GM21515 (cell line): ENCODE results near the gene INAFM1.
"Not testable (repeated sequence)": the region's sequence is repeated elsewhere in the genome, so short reads cannot be mapped to it uniquely, and the experiment has no call there.

Source experiments
- ATAC-seq: cut with Tn5 transposase; IDR thresholded peaks from one replicate; pipeline ENCODE4 v1.9.1; 2021; ENCODE audit not compliant: unreplicated experiment

Gene INAFM1

DNA sequence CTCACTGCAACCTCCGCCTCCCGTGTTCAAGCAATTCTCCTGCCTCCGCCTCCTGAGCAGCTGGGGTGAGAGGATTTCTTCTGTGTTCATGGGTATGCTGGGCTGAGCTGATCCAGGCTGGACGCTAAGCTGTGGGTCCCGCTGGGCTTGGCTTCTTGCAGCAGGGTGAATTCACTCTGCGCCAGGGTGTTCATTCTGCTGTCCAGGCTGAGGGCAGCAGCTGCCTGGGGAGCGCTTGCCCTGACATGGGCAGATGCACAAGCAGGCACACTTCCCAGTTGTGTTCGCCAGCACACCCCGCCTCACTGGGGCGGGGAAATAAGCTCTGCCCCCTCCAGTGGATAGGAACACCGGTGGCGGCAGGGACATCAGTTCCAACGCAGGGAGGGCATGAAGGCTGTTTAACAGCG is 7.3 kb upstream of the INAFM1 start:
- ATAC-seq, result no peak

GRCh38 chr19:47268028-47268427 is 6.7 kb upstream of the INAFM1 start:
- no peak for ATAC-seq

- ATAC-seq, result no peak
Observed at GRCh38 chr19:47269596-47269995, 5.1 kb upstream of the INAFM1 start.

- ATAC-seq, result no peak
Observed at GRCh38 chr19:47270408-47270807, 4.3 kb upstream of the INAFM1 start.

- no peak for ATAC-seq
Observed at GRCh38 chr19:47271949-47272348, 2.7 kb upstream of the INAFM1 start.

- ATAC-seq, result no peak
Observed at GRCh38 chr19:47272448-47273312, 2.0 kb upstream of the INAFM1 start.

DNA sequence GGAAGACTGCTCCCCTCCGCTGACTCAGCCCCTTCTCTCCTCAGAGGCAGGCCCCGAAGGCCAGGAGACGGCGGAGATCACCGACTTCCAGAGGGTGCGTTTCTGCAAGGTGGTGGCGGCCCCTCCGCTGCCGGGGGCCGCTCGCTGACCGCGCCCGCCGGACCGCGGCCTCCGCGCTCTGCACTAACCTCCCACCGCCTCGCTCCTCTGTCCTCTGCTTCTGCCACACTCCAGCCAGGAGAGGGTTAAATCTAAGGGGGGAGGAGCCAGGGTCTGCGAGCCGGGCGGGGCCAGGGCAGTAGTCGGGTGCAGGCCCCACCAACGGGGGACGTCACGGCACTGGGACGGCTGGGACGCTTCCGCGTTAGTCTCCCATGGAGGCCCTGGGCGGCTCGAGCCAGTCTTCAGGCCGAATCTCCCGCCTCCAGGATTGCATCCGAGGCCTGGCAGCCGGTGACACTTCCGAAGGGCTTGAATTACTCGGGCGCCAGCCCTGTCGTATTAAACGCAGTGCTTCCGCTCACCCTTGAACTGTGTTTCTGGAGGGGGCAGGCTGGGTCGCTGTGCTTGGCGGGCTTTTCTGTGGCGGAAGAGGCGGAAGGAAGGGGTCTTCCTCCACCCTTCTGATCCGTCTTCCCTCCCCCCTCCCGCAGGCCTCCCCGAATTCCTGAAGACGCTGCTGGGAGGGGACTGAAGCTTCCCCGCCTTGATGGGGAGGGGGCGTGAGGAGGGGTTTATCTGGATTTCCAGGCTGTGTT is 1.2 kb upstream of the INAFM1 start:
- peak; percentile 54 for ATAC-seq

DNA sequence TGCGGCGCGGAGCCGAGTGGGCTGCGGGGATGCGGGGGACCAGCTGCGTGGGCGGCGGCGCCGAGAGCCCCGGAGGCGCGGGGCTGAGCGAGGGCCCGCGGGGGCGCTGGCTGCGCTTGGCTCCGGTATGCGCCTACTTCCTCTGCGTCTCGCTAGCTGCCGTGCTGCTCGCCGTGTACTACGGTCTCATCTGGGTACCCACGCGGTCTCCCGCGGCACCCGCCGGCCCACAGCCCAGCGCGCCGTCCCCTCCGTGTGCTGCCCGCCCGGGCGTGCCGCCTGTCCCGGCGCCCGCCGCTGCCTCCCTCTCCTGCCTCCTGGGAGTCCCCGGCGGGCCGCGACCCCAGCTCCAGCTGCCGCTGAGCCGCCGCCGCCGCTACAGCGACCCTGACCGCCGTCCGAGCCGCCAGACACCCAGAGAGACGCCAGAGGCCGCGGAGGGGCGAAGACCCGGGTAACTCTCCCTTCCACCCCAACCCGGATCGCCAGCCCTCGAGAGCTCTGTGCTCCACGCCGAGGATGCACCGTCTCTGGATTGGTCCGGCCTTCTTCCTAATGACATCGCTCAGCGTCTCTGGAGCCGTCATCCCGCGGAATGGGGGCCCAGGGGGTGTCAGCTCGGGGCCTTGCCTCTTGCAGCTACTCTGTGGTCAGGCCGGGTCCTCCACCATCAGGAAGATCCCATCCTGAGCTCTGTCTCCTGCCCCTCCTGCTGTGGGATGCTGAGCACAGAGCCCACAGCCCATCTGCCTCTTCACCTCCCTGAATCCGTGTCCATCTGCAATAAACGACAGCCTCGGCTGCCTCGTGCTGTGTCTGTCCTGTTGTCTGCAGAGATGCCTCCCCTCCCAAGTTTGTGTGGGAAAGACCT is 441 bp downstream of the INAFM1 start:
- peak; percentile 26 for ATAC-seq

GRCh38 chr19:47275791-47276461 is 1.2 kb downstream of the INAFM1 start:
- no peak for ATAC-seq

GRCh38 chr19:47276513-47276912 is 1.8 kb downstream of the INAFM1 start:
- ATAC-seq, result not testable (repeated sequence)

GRCh38 chr19:47280183-47280797 is 5.6 kb downstream of the INAFM1 start:
- no peak for ATAC-seq

DNA sequence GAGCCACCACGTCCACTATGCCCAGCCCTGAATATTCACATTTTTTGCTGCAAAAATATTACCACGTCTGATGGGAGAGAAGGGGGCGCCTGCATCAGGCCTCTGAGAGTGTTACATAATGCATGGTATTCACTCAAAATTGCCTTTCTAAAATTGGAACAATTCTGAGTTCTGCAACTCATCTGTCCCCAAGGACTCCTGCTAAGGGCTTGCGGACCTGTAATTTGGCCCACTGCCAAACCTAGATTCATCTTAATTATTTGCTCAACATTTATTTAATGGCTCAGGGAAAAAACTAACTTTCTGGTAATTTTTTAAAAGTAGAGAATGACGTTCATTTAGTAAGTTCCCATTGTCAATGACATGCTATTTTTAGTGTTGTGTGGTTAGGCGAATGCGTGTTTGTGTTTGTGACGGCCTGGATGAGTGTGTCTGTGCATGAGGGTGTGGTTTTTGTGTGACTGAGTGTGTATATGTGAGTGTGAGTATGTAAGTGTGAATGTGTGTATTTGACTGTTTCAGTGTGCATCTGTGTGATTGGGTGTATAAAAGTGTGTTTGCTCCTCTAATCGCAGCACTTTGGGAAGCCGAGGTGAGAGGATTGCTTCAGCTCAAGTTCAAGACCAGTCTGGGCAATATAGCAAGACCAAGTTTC is 8.8 kb downstream of the INAFM1 start:
- no peak for ATAC-seq

DNA sequence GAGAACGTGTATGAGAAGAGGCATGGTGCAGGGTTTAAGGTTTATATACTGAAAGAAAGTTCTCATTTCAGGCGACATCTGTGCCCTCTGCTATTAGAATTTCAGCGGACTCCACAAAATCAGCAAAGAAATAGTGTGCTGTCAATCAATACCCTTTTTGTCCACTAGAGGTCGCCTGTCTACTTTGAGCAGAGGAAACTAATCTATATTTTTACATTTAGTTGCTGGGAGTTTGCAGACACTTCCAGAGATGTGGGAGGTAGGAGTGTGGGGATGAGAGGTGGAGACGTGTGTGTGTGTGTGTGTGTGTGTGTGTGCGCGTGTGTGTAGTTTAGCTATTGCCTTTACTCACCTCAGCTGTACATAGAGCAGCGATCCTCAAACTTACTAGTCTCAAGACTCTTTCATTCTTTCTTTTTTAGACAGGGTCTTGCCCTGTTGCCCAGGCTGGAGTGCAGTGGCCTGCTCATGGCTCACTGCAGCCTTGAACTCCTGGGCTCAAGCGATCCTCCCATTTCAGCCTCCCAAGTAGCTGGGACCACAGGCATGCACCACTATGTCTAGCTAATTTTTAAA is 9.7 kb downstream of the INAFM1 start:
- ATAC-seq, result no peak

DNA sequence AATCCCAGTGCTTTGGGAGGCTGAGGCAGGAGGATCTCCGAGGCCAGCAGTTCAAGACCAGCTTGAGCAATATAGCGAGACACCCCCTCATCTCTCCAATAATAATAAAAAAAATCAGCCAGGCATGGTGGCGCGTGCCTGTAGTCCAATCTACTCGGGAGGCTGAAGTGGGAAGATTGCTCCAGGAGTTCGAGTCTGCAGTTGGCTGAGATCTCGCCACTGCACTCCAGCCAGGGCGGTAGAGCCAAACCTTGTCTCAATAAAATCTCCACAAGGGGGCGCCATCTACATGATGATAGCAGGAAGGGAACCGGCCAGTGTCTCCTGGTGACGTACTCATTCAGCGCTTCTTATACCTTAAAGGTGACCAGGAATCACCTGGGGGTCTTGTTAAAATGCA is 21.4 kb downstream of the INAFM1 start:
- no peak for ATAC-seq

DNA sequence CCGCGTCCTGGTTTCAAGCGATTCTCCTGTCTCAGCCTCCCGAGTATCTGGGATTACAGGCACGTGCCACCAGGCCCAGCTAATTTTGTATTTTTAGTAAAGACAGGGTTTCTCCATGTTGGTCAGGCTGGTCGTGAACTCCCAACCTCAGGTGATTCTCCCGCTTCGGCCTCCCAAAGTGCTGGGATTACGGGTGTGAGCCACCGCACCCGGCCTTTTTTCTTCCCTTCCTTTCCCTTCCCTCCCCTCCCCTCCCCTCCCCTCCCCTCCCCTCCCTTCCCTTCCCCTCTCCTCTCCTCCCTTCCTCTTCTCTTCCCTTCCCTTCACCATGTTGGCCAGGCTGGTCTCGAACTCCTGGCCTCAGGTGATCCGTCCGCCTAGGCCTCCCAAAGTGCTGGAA is 26.2 kb downstream of the INAFM1 start:
- ATAC-seq, result not testable (repeated sequence)

- no peak for ATAC-seq
Observed at GRCh38 chr19:47302249-47302648, 27.6 kb downstream of the INAFM1 start.

DNA sequence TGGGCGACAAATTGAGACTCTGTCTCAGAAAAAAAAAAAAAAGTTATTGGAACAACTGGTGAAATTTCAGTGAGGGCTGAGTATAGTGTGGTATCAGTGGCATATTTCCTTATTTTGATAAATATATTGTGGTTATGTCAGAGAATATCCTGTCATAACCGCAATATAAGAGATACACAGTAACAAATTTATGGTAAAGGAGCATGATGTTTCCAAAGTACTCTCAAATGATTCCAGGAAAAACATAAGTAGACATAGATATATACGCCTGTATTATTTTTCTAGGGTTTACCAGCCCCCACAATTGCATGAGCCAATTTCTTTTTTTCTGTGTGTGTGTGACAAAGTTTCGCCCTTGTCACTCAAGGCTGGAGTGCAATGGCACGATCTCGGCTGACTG is 29.3 kb downstream of the INAFM1 start:
- ATAC-seq, result no peak

GRCh38 chr19:47305309-47305751 is 30.6 kb downstream of the INAFM1 start:
- ATAC-seq, result no peak

DNA sequence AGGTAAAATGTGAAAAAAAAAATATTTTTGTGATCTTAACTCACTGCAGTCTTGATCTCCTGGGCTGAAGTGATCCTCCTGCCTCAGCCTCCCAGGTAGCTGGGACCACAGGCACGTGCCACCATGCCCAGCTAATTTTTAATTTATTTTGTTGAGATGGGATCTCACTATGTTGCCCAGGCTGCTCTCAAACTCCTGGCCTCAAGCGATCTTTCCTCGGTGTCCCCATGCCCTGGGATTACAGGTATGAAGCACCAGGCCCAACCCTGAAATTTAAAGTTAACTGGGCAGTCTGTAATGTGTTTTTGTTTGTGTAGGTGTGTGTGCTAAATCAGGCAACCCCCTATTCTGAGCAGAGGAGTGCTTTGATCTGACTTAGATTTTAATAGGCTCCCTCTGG is 31.6 kb downstream of the INAFM1 start:
- ATAC-seq, result no peak
